Stimulated activated CD4-positive, alpha-beta T cell treated with anti-CD3 and anti-CD28 coated beads, Interleukin-1b, Interleukin-23, amount 100 ng/mL, for 4 hours (primary cell): ENCODE measurements around the gene DEAF1.
"Not testable (repeated sequence)": the region's sequence is repeated elsewhere in the genome, so short reads cannot be mapped to it uniquely, and the experiment has no call there.

Experiments used
- DNase-seq, 2 donors: peaks; one replicate each; pipeline ENCODE4 v3.0.0-alpha.2; 2020; ENCODE audit warnings: low read depth in 2 of 2

The DEAF1 gene

DNA sequence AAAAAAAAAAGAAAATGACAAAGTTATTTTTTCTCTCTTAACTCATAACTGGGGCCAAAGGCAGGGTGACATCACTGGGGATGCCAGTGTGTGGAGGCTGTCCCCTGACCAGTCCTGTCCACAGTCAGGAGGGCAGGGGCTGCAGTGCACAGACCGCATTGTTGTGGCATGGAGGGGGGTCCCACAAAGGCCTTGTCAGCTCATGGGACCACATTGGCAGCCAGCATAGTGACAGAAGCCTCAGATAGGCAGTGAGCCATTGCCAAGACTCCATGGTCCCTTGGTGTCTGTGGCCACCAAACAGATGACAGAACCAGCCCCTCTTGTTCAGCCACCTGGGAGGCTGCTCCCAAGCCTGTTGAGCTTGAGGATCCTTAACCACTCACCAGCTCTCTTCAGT lies 4.7 kb upstream of the DEAF1 start:
- no peak for DNase-seq

DNA sequence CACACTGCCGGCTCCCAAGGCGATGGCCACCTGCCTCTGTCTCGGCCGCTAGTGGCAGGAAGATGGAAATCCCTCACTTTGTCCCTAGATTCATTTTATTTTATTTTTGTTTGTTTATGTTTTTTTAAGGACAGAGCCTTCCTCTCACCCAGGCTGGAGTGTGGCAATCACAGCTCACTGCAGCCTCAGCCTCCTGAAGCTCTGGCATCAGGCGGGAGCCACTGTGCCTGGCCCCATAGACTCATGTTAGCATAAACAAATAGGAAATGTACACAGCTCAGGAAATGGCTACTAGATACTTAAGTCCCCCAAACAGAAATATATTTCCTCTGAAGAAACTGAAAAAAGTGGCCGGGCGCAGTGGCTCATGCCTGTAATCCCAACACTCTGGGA lies 4.1 kb upstream of the DEAF1 start:
- no peak for DNase-seq

DNA sequence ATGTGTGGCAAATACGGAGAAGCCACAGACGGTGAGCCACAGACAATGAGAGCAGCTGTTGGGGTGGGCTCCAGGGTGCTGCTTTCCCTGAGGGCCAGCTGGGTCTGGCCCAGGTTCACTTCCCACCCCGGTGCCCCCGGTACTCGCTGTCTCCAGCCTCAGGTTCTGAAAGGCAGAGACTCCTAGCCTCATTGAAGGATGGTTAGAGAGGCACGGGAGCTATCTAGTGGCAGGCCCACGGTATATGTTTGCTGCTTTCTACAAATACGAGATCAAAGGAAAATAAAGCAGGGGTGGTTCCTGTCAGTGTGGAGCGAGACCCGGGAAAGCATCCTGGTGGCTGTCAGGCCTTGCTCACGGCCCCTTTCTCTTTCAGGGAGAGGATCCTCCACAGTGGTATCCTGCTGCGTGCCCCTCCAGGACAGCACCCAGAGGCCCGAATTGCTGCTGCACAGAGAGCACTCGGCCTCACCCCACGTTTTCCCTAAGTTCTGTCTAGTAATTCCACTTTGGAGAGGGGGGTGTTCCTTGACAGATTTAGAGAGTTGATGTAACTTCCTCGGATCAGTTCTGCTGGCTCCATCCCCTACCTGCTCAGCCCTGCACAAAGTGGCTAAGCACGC lies 3.6 kb upstream of the DEAF1 start:
- DNase-seq, result no peak

DNA sequence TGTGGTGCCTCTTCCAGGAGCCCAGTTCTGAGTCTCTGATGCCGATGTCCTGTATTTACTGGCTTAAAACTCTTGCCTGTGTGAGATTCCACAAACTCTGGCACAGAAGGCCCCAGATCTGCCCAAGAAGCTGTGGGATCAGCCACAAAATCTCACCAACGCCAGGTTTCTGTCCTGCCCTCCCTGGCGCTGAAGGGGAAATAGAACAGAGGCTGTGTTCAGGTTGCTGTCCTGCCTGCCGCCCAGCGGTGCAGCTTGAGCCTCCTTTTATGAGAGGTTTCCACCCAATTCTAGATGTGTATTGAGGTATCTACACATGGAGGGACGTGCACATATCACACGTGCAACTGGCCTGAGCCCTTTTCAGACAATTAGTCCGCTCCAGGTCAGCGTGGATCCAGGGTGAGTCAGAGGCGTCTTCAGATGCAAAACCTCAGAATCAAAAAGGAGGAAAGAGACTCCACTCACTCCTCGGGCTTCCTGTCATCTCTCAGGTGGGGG lies 2.8 kb upstream of the DEAF1 start:
- no peak for DNase-seq

DNA sequence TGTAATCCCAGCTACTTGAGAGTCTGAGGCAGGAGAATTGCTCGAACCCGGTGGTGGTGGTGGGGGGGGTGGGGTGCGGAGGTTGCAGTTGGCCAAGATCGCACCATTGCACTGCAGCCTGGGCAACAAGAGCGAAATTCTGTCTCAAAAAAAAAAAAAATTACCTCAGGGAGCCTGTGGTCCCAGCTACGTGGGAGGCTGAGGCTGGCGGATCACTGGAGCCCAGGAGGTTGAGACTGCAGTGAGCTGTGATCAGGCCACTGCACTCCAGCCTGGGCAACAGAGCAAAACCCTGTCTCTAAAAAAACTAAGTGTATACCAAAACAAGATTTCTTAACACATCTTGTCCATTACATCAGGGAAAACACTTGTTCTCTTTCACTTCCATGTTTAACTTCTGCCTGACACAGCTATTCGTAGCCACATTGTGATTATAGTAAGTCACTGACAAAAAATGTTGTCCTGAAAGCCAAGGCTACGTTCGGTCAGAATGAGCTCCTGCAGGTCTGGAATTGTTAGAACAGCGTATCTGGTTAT lies 2.0 kb upstream of the DEAF1 start:
- no peak for DNase-seq

DNA sequence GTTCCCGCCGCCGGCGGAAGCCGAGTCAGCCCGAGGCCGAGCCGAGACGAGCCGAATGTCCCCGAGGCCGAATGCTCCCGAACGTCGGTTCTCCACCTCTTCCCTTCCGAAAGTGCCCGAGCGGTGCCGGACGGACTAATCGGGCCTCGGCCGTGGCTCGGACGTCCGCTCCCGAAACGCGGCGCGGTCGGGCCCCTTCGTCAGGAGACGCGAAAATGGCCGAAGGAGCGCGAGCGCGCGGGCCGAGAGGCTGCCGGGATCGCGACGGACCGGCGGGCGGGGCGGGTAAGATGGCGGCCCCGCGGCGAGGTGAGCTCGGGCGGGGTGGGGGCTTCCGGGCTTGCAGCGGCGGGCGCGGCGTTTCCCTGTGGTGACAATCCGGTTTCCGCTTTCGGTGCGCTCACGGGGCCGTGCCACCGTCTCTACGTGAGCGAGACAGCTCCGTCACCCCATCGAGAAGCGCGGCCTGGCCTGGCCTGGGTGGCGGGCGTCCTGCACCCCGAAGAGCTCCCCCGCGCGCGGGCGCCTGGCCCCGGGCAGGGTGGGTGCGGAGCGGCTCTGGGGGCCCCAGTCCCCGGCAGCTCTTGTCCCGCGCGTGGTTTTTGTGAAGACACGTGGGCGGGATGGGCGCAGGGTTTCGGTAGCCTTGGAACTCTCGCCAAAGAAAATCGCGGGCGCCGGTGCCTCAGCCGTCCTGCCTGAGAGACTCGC lies 671 bp upstream of the DEAF1 start, which contains the start of gene TMEM80:
Gene TMEM80, plus strand, starts transcription at position 279 of the 711 bp plus-strand sequence. Its CDS starts 12 bp downstream, at position 291.
- DNase-seq, result peak; percentile 79 to 95

DNA sequence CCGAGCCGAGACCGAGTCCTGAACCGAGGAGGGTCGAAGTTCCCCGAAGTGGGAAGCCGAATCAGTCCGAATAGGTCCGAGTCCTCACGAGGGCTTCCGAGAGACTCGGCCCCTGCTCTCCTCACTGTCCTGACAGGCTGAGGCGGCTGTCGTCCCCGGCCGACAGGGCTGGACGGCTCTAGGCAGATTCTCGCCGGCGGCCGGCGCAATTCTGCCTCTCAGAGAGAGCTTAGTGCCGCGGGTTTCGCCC lies 191 bp upstream of the DEAF1 start:
- no peak for DNase-seq

DNA sequence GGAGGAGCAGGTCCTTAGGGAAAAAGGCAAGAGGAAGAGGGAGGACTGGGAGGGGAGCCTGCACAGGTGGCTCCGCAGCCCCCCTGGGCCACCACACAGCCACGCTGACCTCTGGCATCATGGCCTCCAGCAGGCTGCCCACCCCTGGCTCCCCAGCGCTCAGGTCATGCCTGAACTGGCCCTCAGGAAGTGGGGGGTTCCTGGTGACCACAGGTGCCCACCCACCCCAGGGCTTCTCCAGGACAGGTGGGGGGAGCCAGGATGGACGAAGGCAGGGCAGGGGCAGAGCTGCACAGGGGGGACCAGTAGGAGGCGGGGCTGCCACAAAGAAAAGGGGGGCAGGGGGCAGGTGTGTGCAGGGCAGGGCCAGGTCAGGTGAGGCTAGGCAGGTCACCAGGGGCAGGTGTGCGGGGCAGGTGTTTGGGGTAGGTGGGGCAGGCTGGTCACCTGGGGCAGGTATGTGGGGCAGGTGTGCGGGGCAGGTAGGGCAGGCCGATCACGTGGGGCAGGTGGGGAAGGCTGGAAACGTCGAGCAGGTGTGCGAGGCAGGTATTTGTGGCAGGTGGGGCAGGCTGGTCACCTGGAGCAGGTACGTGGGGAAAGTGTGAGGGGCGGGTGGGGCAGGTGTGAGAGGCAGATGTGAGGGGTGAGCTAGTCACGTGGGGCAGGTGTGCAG lies 997 bp downstream of the DEAF1 start:
- DNase-seq, result no peak

DNA sequence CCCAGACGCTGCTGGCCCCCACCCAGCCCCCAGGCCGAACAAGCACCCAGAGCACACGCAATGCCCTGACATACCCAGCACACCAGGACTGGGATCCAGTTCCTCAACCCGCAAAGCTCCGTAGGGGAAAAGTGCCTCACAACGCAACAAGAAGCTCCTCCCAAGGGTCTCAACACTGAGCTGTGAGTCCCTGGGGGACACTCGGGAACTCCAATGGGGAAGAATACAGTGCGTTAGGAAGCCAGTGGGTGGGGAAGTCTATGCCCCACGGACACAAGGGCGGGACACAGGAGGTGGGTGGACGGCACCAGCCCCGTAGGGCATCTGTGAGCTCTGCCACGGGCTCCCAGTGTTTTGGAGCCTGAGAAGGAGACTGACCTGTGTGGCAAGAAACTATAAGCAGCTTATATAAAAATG lies 1.6 kb downstream of the DEAF1 start:
- no peak for DNase-seq

DNA sequence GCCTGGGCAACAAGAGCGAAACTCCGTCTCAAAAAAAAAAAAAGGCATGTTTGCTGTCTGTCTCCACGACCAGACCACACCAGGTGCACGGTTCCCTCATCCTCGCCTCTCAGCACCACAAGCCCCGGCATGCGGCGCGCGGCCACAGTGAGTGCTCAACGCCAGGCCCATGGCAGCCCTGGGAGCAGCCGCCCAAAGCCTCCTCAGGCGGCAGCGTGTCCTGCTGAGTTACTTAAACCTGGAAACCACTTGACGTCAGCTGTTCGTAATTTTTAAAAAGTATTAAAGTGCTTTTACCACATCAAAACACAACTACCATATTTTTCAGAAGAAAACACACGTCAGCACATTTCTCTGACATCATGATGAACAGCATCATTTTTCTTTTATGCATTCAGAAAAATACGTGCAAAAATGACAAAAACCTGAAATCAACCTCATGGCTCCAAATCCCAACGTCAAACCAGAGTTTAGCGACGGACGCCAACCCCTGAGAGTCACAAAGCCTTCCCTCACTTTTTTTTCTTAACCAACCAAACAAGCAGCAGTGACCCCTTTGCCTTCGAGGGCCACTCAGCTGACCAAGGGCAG lies 2.1 kb downstream of the DEAF1 start:
- DNase-seq, result no peak

DNA sequence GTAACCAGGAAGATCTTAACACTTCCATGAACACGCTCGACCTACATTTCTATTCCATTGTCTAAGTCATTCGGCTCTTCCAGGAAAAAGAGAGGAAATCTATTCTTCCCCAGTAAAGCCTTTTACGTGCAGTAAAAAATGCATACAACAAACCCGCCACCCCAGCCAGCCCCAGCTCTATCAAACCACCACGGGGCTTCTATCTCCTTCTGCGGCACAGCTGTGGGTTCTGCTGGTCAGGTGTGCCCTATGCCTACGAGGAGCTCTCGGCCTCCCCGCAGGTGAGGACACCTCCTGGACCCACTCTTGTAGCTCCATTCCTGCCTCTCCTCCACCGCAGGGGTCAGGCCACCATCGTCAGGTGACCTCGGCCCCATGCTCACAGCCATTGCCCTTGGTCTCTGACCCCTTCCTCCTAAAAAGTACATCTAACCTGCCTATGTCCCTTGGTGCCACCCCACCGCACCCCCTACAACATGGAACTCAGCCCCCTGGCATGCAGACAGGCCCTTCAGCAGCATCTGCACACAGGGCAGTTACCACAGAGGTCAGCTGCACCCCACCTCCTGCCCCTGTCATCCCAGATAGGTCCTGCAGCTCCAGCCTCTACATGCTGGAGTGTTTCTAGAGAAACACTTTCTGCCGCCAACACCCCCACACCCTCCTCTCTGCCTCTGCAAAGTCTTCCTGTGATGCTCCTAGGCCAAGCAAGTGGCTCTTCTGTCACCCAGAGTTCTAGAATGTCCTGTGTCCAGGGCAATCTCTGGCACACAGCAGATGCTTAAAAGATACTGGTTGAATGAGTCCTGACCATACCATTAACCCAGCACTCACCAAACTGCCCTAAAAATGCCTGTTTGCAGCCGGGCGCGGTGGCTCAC lies 3.1 kb downstream of the DEAF1 start:
- no peak for DNase-seq

DNA sequence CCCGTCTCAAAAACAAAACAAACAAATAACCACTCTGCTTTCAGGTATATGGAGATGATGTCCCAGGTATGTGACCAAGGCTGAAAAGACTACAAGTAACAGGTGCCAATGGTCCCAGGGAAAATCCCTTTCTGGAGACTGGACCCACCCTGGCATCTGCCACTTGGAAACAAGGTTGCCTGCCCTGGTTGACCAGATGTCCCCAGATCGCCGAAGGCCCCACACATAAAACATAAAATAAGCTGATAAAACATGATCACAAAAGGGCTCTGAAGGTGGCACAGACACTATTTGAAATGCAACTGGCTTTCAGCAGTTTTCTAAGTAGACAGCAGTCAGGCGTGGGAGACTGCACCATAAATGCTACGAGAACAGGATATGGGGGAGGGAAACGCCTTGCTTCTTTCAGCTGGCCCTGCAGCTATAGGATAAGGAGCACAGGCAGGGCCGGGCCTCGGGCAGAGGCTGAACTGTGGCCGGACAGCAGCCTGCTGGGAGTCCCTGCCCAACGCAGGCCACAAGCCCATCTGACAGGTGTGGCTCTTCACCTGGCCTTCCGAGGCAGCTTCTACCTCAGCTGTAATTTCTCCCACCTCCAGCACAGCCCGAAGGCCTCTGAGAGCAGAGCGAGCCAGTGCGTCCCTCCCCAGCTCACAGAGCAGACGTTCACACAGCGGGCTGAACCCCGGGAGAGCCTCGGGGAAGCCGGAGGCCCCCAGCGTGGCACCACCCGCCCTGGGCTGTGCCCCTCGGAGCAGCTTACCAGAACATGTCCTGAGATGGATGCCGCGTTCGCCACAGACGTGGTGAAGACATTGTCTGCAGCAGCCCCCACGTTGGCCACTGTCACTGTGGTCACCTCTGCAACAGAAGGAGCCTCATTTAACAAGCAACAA lies 4.0 kb downstream of the DEAF1 start:
- no peak for DNase-seq

DNA sequence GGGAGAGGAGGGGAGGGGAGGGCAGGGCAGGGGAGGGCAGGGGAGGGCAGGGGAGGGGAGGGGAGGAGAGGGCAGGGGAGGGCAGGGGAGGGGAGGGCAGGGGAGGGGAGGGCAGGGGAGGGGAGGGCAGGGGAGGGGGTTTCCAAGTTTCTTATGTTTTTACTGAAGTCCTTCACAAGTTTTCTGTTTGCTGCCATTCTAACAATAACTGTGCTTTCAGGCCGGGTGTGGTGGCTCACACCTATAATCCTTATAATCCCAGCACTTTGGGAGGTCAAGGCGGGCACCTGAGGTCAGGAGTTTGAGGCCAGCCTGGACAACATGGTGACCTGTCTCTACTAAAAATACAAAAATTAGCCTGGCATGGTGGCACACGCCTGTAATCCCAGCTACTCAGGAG lies 4.8 kb downstream of the DEAF1 start:
- not testable (repeated sequence) for DNase-seq

DNA sequence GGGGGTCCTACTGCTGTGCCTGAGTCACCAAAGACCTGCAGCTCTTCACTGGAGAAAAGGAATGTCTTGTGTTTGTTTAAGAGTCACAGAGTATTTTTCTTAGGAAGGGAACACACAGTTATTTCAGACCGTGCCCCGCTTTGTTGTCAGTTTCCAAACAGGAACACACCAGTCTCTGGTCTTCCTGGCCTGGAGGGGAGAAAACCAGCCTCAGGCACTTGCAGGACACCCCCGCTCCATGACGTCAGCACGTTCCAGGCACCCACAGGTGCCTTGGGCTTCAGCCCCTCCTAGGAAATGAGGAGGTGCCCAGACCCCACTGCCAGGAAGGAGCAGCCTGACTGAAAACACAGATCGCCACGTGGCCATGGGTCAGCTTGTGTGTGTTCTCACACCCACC lies 5.4 kb downstream of the DEAF1 start:
- no peak for DNase-seq

DNA sequence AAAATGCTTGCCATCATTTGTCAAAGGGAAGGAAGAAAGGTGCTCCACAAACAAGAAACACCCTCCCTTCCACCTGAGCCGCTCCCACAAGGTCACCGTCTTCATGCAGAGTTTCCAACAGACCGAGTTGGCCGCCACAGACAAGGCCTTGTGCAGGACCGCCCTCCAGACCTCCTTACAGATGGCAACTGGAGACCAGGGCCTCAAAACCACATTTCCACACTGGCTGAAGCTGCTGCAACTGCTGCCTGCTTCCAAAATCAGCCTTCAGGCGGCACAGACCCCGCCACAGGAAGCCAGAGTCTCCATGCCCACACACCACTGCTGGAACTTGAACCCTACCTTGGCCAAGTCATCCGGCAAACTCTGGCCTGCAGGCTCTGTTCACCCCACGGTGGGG lies 6.3 kb downstream of the DEAF1 start:
- no peak for DNase-seq

DNA sequence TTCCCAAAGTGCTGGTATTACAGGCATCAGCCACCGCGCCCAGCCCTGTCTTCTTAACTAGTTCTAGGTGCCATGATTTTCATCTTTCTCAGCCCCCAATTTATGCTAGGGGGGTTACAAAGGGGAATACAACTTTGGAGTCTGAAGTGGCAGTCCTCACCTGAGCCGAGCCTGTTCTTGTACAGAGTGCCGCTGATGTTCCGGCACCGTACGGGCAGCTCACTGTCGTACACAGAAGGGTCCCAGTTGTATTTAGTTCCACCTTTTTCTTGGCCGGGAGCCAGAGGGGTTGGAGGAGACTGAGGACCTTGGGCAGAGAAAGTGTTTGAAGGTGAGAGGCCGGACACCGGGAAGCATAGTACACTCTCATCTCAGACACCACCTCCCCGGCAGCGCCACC lies 7.3 kb downstream of the DEAF1 start:
- DNase-seq, result no peak

DNA sequence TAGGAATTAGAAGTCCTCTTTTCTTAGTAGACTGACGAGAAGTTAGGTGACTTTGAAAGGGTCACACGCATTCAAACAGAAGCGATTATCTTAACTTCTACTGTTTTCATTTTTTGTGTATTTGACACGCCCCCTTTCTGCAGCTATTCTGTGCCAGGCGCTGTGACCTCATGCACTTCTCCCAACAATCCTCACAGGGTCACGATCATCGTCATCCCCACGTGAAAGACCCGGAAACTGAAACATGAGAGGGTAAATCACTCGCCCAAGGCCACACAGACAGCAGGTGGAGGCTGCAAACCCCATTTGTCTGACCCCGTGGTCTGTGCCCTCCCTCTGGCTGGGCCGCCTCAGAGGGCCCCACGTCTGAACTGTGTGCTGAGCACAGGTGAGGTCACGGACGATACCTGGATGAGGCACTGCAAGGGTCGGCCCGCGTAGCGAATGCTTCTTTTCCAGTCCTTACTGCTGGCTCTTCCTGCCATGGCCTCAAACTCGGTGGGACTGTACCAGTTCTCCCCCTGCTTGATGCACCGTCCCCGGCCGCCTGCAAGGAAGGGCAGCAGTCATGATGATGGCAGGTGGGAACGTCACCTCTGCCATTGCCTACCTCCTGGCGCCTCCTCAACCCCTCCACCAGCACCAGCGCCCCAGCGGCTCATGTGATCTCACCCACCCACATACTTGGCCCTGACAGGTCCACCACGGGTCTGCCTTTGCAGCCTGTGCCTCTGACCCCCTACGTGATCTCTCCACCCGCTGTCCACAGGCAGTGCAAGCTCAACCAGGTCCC lies 8.4 kb downstream of the DEAF1 start:
- DNase-seq, result no peak

DNA sequence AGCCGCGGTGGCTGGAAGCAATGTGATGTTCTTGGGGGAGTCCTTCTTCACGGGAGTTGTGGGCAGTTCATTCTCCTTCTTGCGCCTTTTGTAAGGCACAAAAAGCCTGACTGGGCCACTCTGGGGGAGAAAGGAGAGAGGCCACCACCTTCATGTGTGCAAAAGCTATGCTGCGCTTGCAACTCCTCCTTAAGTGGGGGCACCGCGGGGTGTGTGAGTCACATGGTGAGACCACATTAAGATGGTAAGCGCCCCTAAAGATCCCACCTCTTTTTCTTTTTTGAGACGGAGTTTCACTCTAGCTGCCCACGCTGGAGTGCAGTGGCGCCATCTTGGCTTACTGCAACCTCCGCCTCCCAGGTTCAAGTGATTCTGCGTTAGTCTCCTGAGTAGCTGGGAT lies 14.1 kb downstream of the DEAF1 start:
- no peak for DNase-seq

DNA sequence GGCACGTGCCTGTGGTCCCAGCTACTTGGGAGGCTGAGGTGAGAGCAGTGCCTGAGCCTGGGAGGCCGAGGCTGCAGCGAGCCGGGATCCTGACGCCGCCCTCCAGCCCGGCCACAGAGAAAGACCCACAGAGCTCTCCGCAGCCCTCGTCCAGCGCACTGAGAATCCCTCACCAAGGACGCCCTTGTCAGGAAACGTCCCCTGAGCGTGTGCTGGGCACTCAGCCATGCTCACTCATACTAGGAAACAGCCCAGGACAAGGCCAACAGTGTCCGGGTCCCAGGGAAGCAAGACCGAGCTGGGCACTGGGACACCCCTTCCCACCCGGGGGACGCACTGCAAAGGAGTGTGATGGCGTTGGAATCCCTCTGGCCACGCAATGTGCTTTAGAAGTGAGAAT lies 14.5 kb downstream of the DEAF1 start:
- DNase-seq, result no peak
